ENCODE results near the gene PHLDA2. TPM values are rescaled to one million over a fixed set of nuclear protein-coding genes. Genes with fewer than 3 reads are reported as not detected.

PHLDA2 gene
- total and polyA plus RNA-seq, 9 of the 15 experiments (the other 6 are each of a cell fraction or from before 2014, with no cell fraction given) = 0.43 to 42.4 (median 4.7) TPM

GRCh38 chr11:2901854-2902783 lies 27.1 kb downstream of the PHLDA2 start (continued):
- TF ChIP-seq TRIM24 (IDR thresholded peaks at IDR 0.05) (no peak), MCM3 (IDR thresholded peaks at IDR 0.05) (no peak), RUNX1 (IDR thresholded peaks at IDR 0.05; ENCODE audit: low read depth) (no peak), POLR2B (IDR thresholded peaks at IDR 0.05; ENCODE audit: low read depth, partially characterized antibody) (peak; percentile 56), FUS (optimal IDR thresholded peaks at IDR 0.05; ENCODE audit: low read depth, low read length) (no peak), TCF7L2 (IDR thresholded peaks at IDR 0.05; ENCODE audit: low read depth, low read length) (no peak), BACH1 (tag; IDR thresholded peaks at IDR 0.05) (no peak), ARID1B (IDR thresholded peaks at IDR 0.05) (0 out of 2 replicates have a peak, but pooled peaks have one; percentile 22), CBX2 (IDR thresholded peaks at IDR 0.05; ENCODE audit: insufficient read depth, low read length, poor library complexity, severe bottlenecking) (no peak), TARDBP (IDR thresholded peaks at IDR 0.05) (no peak), NEUROD1 (IDR thresholded peaks at IDR 0.05; ENCODE audit: borderline replicate concordance, low read depth, low read length, partially characterized antibody) (peak; percentile 13), MTF1 (CRISPR knock-in tag; IDR thresholded peaks at IDR 0.05; ENCODE audit: borderline replicate concordance) (no peak), MAFF (IDR thresholded peaks at IDR 0.05; ENCODE audit: low read length) (no peak), ZFP36 (IDR thresholded peaks at IDR 0.05; ENCODE audit: low read depth, low read length, partially characterized antibody) (no peak), L3MBTL2 (IDR thresholded peaks at IDR 0.05) (peak; percentile 45; the same call in 1 of the 2 replicates), SETDB1 (IDR thresholded peaks at IDR 0.05; ENCODE audit: low read length) (no peak), FOXA1 (IDR thresholded peaks at IDR 0.05; ENCODE audit: borderline replicate concordance) (no peak), MXI1 (IDR thresholded peaks at IDR 0.05; ENCODE audit: low read depth, low read length) (no peak), PHF8 (IDR thresholded peaks at IDR 0.05; ENCODE audit: borderline replicate concordance, low read length) (peak; percentile 83; the same call in 1 of the 2 replicates), ZNF766 (CRISPR knock-in tag; conservative IDR thresholded peaks at IDR 0.05) (no peak), PHTF2 (CRISPR knock-in tag; IDR thresholded peaks at IDR 0.05) (no peak)
- TF ChIP-seq, protein P1, sequence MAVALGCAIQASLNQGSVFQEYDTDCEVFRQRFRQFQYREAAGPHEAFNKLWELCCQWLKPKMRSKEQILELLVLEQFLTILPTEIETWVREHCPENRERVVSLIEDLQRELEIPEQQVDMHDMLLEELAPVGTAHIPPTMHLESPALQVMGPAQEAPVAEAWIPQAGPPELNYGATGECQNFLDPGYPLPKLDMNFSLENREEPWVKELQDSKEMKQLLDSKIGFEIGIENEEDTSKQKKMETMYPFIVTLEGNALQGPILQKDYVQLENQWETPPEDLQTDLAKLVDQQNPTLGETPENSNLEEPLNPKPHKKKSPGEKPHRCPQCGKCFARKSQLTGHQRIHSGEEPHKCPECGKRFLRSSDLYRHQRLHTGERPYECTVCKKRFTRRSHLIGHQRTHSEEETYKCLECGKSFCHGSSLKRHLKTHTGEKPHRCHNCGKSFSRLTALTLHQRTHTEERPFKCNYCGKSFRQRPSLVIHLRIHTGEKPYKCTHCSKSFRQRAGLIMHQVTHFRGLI (CRISPR knock-in tag; IDR thresholded peaks at IDR 0.05) = no peak
- TF ChIP-seq, protein P2, sequence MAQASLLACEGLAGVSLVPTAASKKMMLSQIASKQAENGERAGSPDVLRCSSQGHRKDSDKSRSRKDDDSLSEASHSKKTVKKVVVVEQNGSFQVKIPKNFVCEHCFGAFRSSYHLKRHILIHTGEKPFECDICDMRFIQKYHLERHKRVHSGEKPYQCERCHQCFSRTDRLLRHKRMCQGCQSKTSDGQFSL (CRISPR knock-in tag; IDR thresholded peaks at IDR 0.05) = peak; percentile 94
- TF ChIP-seq, protein P2 (tag; IDR thresholded peaks at IDR 0.05) = peak in 1 of 2 experiments; percentile 63; a peak in 1 of 4 replicates
- TF ChIP-seq, protein P3, sequence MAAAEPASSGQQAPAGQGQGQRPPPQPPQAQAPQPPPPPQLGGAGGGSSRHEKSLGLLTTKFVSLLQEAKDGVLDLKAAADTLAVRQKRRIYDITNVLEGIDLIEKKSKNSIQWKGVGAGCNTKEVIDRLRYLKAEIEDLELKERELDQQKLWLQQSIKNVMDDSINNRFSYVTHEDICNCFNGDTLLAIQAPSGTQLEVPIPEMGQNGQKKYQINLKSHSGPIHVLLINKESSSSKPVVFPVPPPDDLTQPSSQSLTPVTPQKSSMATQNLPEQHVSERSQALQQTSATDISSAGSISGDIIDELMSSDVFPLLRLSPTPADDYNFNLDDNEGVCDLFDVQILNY (CRISPR knock-in tag; IDR thresholded peaks at IDR 0.05) = no peak

All from K562 (cell line).